ENCODE measurements around the gene RNF5.

RNF5 gene

GRCh38 chr6:32176476-32177182, 1.6 kb upstream of the RNF5 start:
- TF ChIP-seq CTCF (conservative IDR thresholded peaks at IDR 0.05; ENCODE audit: low read depth, low read length) = no peak
- no peak for DNase-seq (ENCODE audit: low read depth)
- H3K4me3 ChIP-seq (ENCODE audit: low read length) = peak overlapping the region; percentile 95

- TF ChIP-seq CTCF (conservative IDR thresholded peaks at IDR 0.05; ENCODE audit: low read depth, low read length) = no peak
- peak overlapping the region; percentile 95 for H3K4me3 ChIP-seq (ENCODE audit: low read length)
- DNase-seq (ENCODE audit: low read depth) = no peak
Measured at GRCh38 chr6:32177183-32177787, 920 bp upstream of the RNF5 start.

GRCh38 chr6:32178547-32179440, 589 bp downstream of the RNF5 start:
- no peak for TF ChIP-seq CTCF (conservative IDR thresholded peaks at IDR 0.05; ENCODE audit: low read depth, low read length)
- DNase-seq (ENCODE audit: low read depth) = no peak
- peak overlapping the region; percentile 95 for H3K4me3 ChIP-seq (ENCODE audit: low read length)

- H3K4me3 ChIP-seq (ENCODE audit: low read length) = no peak overlapping the region
- no peak for TF ChIP-seq CTCF (conservative IDR thresholded peaks at IDR 0.05; ENCODE audit: low read depth, low read length)
- no peak for DNase-seq (ENCODE audit: low read depth)
Measured at GRCh38 chr6:32179766-32180405, 1.7 kb downstream of the RNF5 start.

- H3K4me3 ChIP-seq (ENCODE audit: low read length) = no peak overlapping the region
- DNase-seq (ENCODE audit: low read depth) = no peak
- TF ChIP-seq CTCF (conservative IDR thresholded peaks at IDR 0.05; ENCODE audit: low read depth, low read length) = no peak
Measured at GRCh38 chr6:32181148-32181702, 3.0 kb downstream of the RNF5 start.

- DNase-seq (ENCODE audit: low read depth) = no peak
- TF ChIP-seq CTCF (conservative IDR thresholded peaks at IDR 0.05; ENCODE audit: low read depth, low read length) = no peak
- no peak overlapping the region for H3K4me3 ChIP-seq (ENCODE audit: low read length)
Measured at GRCh38 chr6:32181915-32182529, 3.8 kb downstream of the RNF5 start.

Data from retinal pigment epithelial cell (primary cell).